HUES64 (cell line): Measurements from ENCODE around the gene GOLGA5. TPM values are rescaled to one million over a fixed set of nuclear protein-coding genes. Genes with fewer than 3 reads are reported as not detected.
"Not testable (repeated sequence)": the region's sequence is repeated elsewhere in the genome, so short reads cannot be mapped to it uniquely, and the experiment has no call there.

Experiments used
- H3K27ac ChIP-seq: 2 replicates; pipeline ENCODE4 v1.7.0; 2013; ENCODE audit warnings: low read depth, low read length, inconsistent platforms
- H3K27me3 ChIP-seq: 2 replicates; pipeline ENCODE4 v1.6.1; 2013; ENCODE audit warnings: mild to moderate bottlenecking, low read length; ENCODE audit not compliant: insufficient read depth
- H3K36me3 ChIP-seq: 2 replicates; pipeline ENCODE4 v1.6.1; 2013; ENCODE audit warnings: mild to moderate bottlenecking, low read length; ENCODE audit not compliant: insufficient read depth
- H3K4me1 ChIP-seq: 2 replicates; pipeline ENCODE4 v1.6.1; 2013; ENCODE audit warnings: mild to moderate bottlenecking, low read length, moderate library complexity; ENCODE audit not compliant: insufficient read depth
- H3K4me3 ChIP-seq: 2 replicates; pipeline ENCODE4 v1.5.1; 2013; ENCODE audit warnings: mild to moderate bottlenecking, low read length, moderate library complexity
- H3K9ac ChIP-seq: 2 replicates; pipeline ENCODE4 v1.6.1; 2013; ENCODE audit warnings: mild to moderate bottlenecking, low read depth, low read length
- H3K9me3 ChIP-seq: 2 replicates; pipeline ENCODE4 v1.6.1; 2013; ENCODE audit warnings: low read depth, low read length; ENCODE audit not compliant: insufficient read depth
- WGBS: fragments of 150-250, 120-280 bp; methylation state at CpG from one replicate; pipeline ENCODE4 v1.1.7; 2013; ENCODE audit warnings: missing lambda C conversion rate; 5-methylcytosine and 5-hydroxymethylcytosine counted together
- polyA plus RNA-seq, 2 experiments: library from polyadenylated mRNA; stranded (reverse); fragments of 50-300 nt; gene quantifications; one replicate each; pipeline ENCODE4 v1.2.3, GENCODE V29; 2013

GOLGA5 gene
- polyA plus RNA-seq (2013, experiment 1 of 2): 24.2 TPM
- polyA plus RNA-seq (2013, experiment 2 of 2): 27.7 TPM

GRCh38 chr14:92793709-92794546 lies at the start of gene GOLGA5:
TSS of gene GOLGA5 (plus strand) at chr14:92794305. CDS start at chr14:92797438, 3,133 bp downstream.
- WGBS: 4% methylated on average over 71 of the region's 71 CpGs
- Histone ChIP-seq H3K27ac (peak within 1 kb of the TSS; percentile 82), H3K4me3 (peak within 1 kb of the TSS; percentile 97), H3K4me1 (0 out of 2 replicates have a peak, but pooled peaks cover 5% of the 10 kb centered on the region), H3K36me3 (peaks cover 20% of the 10 kb centered on the region), H3K27me3 (no peaks in the 10 kb centered on the region), H3K9me3 (peaks cover 12% of the 10 kb centered on the region), H3K9ac (peak within 1 kb of the TSS; percentile 88)

- no peaks in the 10 kb centered on the region for H3K9me3 ChIP-seq
- peaks cover 10% of the 10 kb centered on the region for H3K27me3 ChIP-seq
- H3K4me1 ChIP-seq: no peaks in the 10 kb centered on the region
- H3K36me3 ChIP-seq: no peaks in the 10 kb centered on the region
- 14% methylated on average over 16 of the region's 16 CpGs for WGBS
- H3K9ac ChIP-seq: peak overlapping the region; percentile 74
- H3K4me3 ChIP-seq: peak overlapping the region; percentile 77
- H3K27ac ChIP-seq: no peak overlapping the region
Measured at GRCh38 chr14:92747701-92748258, 46.3 kb upstream of the GOLGA5 start.

DNA sequence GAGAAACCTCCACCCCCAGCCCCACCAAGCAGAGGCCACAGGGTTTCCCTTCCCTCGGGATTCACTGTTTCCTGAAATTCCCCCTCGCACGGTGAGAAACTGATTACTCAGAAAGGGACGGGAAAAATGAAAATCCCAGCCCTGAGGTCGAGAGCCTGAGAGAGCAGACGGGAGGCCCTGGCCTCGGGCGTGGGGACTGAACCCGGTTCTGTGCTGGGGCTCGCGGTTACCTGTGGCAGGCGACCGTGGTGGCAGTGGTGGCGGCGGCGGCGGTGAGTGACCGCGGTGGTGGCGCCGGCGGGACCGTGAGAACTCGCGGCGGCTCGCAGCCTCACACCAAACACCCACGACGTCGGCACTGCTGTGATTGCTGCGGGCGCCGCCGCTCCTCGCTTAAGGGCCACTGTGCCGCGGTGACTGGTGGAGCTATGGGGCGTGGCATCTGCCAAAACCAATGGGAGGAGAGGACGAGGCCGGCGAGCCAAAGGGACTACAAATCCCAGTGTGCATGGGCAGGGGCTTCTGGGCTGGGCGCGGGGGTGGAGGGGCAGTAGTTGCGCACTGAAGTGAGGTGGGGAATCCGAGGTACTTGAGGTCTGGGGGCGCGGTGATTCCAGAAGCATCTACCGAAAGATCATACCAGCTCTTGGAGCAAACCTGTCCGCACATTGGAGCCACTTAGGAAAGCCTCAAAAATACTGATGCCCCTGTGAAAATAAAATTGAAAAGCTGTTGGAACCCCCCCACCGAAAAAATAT lies 45.7 kb upstream of the GOLGA5 start, which contains the start of gene LGMN:
LGMN (minus strand) TSS at position 369 of the 758 bp plus-strand sequence. CDS start 15,841 bp downstream, outside the sequence.
- H3K4me3 ChIP-seq: peak within 1 kb of the TSS; percentile 77
- H3K36me3 ChIP-seq: no peaks in the 10 kb centered on the region
- no peak within 1 kb of the TSS for H3K27ac ChIP-seq
- peak within 1 kb of the TSS; percentile 74 for H3K9ac ChIP-seq
- H3K9me3 ChIP-seq: no peaks in the 10 kb centered on the region
- H3K4me1 ChIP-seq: no peaks in the 10 kb centered on the region
- H3K27me3 ChIP-seq: peaks cover 10% of the 10 kb centered on the region
- WGBS: 1% methylated on average over 50 of the region's 50 CpGs

DNA sequence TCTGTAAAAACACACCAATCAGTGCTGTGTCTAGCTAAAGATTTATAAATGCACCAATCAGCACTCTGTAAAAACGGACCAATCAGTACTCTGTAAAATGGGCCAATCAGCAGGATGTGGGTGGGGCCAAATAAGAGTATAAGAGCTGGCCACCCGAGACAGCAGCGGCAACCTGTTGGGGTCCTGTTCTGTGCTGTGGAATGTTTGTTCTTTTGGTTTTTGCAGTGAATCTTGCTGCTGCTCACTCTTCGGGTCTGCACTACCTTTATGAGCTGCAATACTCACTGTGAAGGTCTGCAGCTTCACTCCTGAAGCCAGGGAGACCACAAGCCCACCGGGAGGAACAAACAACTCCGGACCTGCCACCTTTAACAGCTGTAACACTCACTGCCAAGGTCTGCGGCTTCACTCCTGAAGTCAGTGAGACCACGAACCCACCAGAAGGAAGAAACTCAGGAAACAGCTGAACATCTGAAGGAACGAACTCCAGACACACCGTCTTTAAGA lies 43.8 kb upstream of the GOLGA5 start:
- not testable (repeated sequence) for H3K36me3 ChIP-seq, H3K27ac ChIP-seq, H3K4me3 ChIP-seq, H3K9ac ChIP-seq, H3K9me3 ChIP-seq, H3K4me1 ChIP-seq
- peaks cover 10% of the 10 kb centered on the region for H3K27me3 ChIP-seq
- 94% methylated on average over 10 of the region's 10 CpGs for WGBS

GRCh38 chr14:92750994-92751400 lies 43.1 kb upstream of the GOLGA5 start:
- 92% methylated on average over 5 of the region's 5 CpGs for WGBS
- no peaks in the 10 kb centered on the region for H3K4me1 ChIP-seq
- no peak overlapping the region for H3K9ac ChIP-seq
- no peak overlapping the region for H3K27ac ChIP-seq
- no peaks in the 10 kb centered on the region for H3K9me3 ChIP-seq
- peaks cover 10% of the 10 kb centered on the region for H3K27me3 ChIP-seq
- H3K36me3 ChIP-seq: no peaks in the 10 kb centered on the region
- H3K4me3 ChIP-seq: no peak overlapping the region

DNA sequence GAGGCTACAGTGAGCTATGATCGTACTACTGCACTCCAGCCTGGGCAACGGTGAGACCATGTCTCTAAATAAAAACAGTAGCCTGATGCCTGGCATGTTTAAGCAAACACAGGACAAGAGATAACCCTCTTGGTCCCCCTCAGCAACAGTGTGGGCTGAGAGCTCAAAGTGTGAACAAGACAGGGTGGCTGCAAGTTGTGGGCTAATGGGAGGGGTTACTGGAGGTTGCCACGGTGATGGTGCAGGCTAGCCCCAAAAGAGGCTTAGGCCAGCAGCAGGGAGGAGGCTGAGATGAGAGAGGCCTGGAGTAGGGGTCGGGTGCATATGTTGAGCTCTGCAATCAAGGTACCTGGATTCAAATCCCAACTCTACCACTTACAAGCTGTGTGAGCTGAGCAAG lies 42.3 kb upstream of the GOLGA5 start:
- 77% methylated on average over 4 of the region's 4 CpGs for WGBS
- H3K4me1 ChIP-seq: no peaks in the 10 kb centered on the region

GRCh38 chr14:92753250-92753649 lies 40.9 kb upstream of the GOLGA5 start:
- Histone ChIP-seq H3K27me3 (peaks cover 4% of the 10 kb centered on the region), H3K4me3 (no peak overlapping the region), H3K36me3 (no peaks in the 10 kb centered on the region), H3K9ac (no peak overlapping the region), H3K4me1 (no peaks in the 10 kb centered on the region), H3K27ac (no peak overlapping the region), H3K9me3 (no peaks in the 10 kb centered on the region)
- WGBS: 94% methylated on average over 5 of the region's 5 CpGs

More for the DNA sequence above, 42.3 kb upstream of the GOLGA5 start:
- no peak overlapping the region for H3K4me3 ChIP-seq
- no peaks in the 10 kb centered on the region for H3K9me3 ChIP-seq
- no peaks in the 10 kb centered on the region for H3K36me3 ChIP-seq
- no peak overlapping the region for H3K27ac ChIP-seq
- no peak overlapping the region for H3K9ac ChIP-seq
- peaks cover 10% of the 10 kb centered on the region for H3K27me3 ChIP-seq

DNA sequence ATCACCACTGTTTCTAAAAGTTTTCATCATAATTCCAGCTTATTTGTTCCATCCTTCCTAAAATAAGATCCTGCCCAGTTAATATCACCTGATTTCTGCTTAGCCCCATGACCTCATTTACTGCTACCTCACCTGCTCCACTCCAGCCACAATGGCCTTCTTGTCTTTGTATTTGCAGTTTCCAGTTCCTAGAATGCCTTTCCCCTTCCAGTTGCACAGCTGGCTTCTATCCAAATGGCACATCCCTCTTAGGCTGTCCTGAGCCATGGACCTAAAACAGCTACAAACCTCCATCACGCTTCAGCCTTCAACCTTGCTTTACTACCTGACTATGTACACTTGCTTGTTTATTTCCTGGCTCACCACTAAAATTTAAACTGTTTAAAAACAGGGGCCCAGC lies 39.1 kb upstream of the GOLGA5 start:
- Histone ChIP-seq H3K4me3 (no peak overlapping the region), H3K27me3 (no peaks in the 10 kb centered on the region; the same call in 1 of the 2 replicates), H3K9ac (no peak overlapping the region), H3K4me1 (no peaks in the 10 kb centered on the region), H3K27ac (no peak overlapping the region), H3K9me3 (no peaks in the 10 kb centered on the region), H3K36me3 (no peaks in the 10 kb centered on the region)
- WGBS: 94% methylated on average over 1 of the region's 1 CpG

- Histone ChIP-seq H3K27ac (no peak overlapping the region), H3K36me3 (no peaks in the 10 kb centered on the region), H3K27me3 (no peaks in the 10 kb centered on the region; the same call in 1 of the 2 replicates), H3K9ac (no peak overlapping the region), H3K9me3 (no peaks in the 10 kb centered on the region), H3K4me1 (no peaks in the 10 kb centered on the region), H3K4me3 (no peak overlapping the region)
- whole genome bisulfite sequencing: 91% methylated on average over 3 of the region's 3 CpGs
Measured at GRCh38 chr14:92755495-92755894, 38.6 kb upstream of the GOLGA5 start.

GRCh38 chr14:92756446-92756845 lies 37.7 kb upstream of the GOLGA5 start:
- Histone ChIP-seq H3K4me1 (no peaks in the 10 kb centered on the region), H3K9ac (no peak overlapping the region), H3K27me3 (no peaks in the 10 kb centered on the region), H3K9me3 (no peaks in the 10 kb centered on the region), H3K4me3 (no peak overlapping the region), H3K36me3 (no peaks in the 10 kb centered on the region), H3K27ac (no peak overlapping the region)
- 88% methylated on average over 3 of the region's 4 CpGs for WGBS

DNA sequence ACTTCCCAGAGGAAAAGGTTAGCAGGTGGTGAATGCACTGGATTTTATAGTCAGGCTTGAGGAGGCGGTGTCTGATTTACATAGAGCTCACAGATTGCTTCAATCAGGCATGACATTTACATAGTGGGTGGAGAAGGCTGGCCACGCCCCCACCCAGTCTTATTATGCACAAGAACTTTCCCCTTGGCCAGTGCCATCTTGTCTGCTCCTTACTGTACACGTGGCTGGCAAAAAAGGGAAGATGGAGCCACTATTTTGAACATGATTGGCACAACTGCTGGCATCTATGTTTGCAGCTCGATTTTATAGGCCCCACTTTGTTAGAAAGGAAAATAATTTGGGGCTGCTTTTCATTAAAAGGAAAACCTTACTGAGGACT lies 34.8 kb upstream of the GOLGA5 start:
- Histone ChIP-seq H3K9ac (no peak overlapping the region), H3K9me3 (no peaks in the 10 kb centered on the region), H3K4me1 (no peaks in the 10 kb centered on the region), H3K27ac (no peak overlapping the region), H3K4me3 (no peak overlapping the region), H3K27me3 (no peaks in the 10 kb centered on the region), H3K36me3 (no peaks in the 10 kb centered on the region)
- WGBS: 88% methylated on average over 4 of the region's 4 CpGs
